HG02943 (cell line): ENCODE results near the gene ARL17B.
"Not testable (repeated sequence)": the region's sequence is repeated elsewhere in the genome, so short reads cannot be mapped to it uniquely, and the experiment has no call there.

Experiments
- ATAC-seq: cut with Tn5 transposase; IDR thresholded peaks from one replicate; pipeline ENCODE4 v1.9.1; 2021; ENCODE audit warnings: mild to moderate bottlenecking, low read depth, moderate library complexity; ENCODE audit not compliant: unreplicated experiment

The ARL17B gene

GRCh38 chr17:46290906-46291546, 70.5 kb downstream of the ARL17B start:
- ATAC-seq: not testable (repeated sequence)

- not testable (repeated sequence) for ATAC-seq
Measured at GRCh38 chr17:46287587-46287986, 74.0 kb downstream of the ARL17B start.

GRCh38 chr17:46286764-46287221, 74.8 kb downstream of the ARL17B start:
- not testable (repeated sequence) for ATAC-seq

- not testable (repeated sequence) for ATAC-seq
Measured at GRCh38 chr17:46285500-46285899, 76.1 kb downstream of the ARL17B start.

GRCh38 chr17:46284467-46284866, 77.1 kb downstream of the ARL17B start:
- ATAC-seq: not testable (repeated sequence)

- not testable (repeated sequence) for ATAC-seq
Measured at GRCh38 chr17:46282635-46283034, 78.9 kb downstream of the ARL17B start.

- ATAC-seq: not testable (repeated sequence)
Measured at GRCh38 chr17:46281336-46281735, 80.2 kb downstream of the ARL17B start.

GRCh38 chr17:46276728-46277479, 84.7 kb downstream of the ARL17B start:
- ATAC-seq: not testable (repeated sequence)

GRCh38 chr17:46274238-46274637, 87.3 kb downstream of the ARL17B start:
- ATAC-seq: no peak

GRCh38 chr17:46273541-46274236, 87.9 kb downstream of the ARL17B start:
- ATAC-seq: no peak

GRCh38 chr17:46270032-46270431, 91.5 kb downstream of the ARL17B start:
- no peak for ATAC-seq

GRCh38 chr17:46266656-46267544, 94.7 kb downstream of the ARL17B start:
- peak; percentile 73 for ATAC-seq

- ATAC-seq: not testable (repeated sequence)
Measured at GRCh38 chr17:46266063-46266655, 95.4 kb downstream of the ARL17B start.

GRCh38 chr17:46264456-46265198, 96.9 kb downstream of the ARL17B start:
- ATAC-seq: no peak

GRCh38 chr17:46262271-46262670, 99.3 kb downstream of the ARL17B start:
- no peak for ATAC-seq

- ATAC-seq: not testable (repeated sequence)
Measured at GRCh38 chr17:46259845-46260661, 101.5 kb downstream of the ARL17B start.

GRCh38 chr17:46256369-46256768, 105.2 kb downstream of the ARL17B start:
- ATAC-seq: not testable (repeated sequence)

- not testable (repeated sequence) for ATAC-seq
Measured at GRCh38 chr17:46254215-46254614, 107.4 kb downstream of the ARL17B start.
